K562 (cell line): ENCODE data around the gene ABI3BP. TPM values are rescaled to one million over a fixed set of nuclear protein-coding genes. Genes with fewer than 3 reads are reported as not detected.

Source experiments
- ATAC-seq: fragments of 200-7000 bp; cut with Tn5 transposase; 3 replicates; pipeline ENCODE4 v1.9.1; 2020; ENCODE audit warnings: moderate library complexity
- BruUV-seq: library from RNA; stranded (reverse); fragments of 400-500 nt; replicated peaks from 2 replicates; lab custom pipeline; 2021; lab: Mats Ljungman, UMichigan
- CTCF ChIA-PET: fragments of 300-600 bp; formaldehyde crosslinking; extraction: SDS; loops from one replicate; lab custom pipeline; 2021; ENCODE audit warnings: low intra/inter-chr PET ratio; lab: Yijun Ruan, JAX
- POLR2A ChIA-PET: fragments of 300-600, 350-650 bp; sonication (Branson Sonifier 250); formaldehyde crosslinking; extraction: SDS; loops from one replicate; lab custom pipeline; 2021; ENCODE audit warnings: antibody characterized with exemption, inconsistent platforms; lab: Yijun Ruan, JAX
- DNase-seq, 4 experiments: peaks; one replicate each; pipeline versions ENCODE4 v3.0.0 to v3.0.0-alpha.2; 2011 to 2018; ENCODE audit warnings: low spot score in 3 of 4, mixed read lengths in 3 of 4; ENCODE audit errors: extremely low read depth in 1 of 4
- FAIRE-seq: peaks from 2 replicates; lab custom pipeline; 2011; peaks lifted over from hg19 to GRCh38; lab: Jason Lieb, UNC
- H2AFZ ChIP-seq: 2 replicates; pipeline ENCODE4 v1.6.0; 2011; ENCODE audit warnings: low read depth, low read length, control low read depth, inconsistent platforms
- H3K27ac ChIP-seq: fragments of 200-600 bp; 3 replicates; pipeline ENCODE4 v1.8.0; 2011; ENCODE audit warnings: low read depth, mild to moderate bottlenecking, control low read depth, inconsistent platforms, low read length, moderate library complexity, mixed read lengths; ENCODE audit errors: extremely low read depth
- H3K27me3 ChIP-seq, 2 experiments: fragments of 300-600 bp in 1 of 2; 2 replicates in 1 of 2; 3 replicates in 1 of 2; pipeline versions ENCODE4 v1.6.0 to v1.8.0; 2011; ENCODE audit warnings: inconsistent platforms in 2 of 2, low read length in 2 of 2, mild to moderate bottlenecking in 1 of 2, mixed read lengths in 1 of 2, moderate library complexity in 1 of 2; ENCODE audit not compliant: control insufficient read depth in 2 of 2, insufficient read depth in 2 of 2
- H3K36me3 ChIP-seq: fragments of 300-600 bp; 3 replicates; pipeline ENCODE4 v1.8.0; 2011; ENCODE audit warnings: mild to moderate bottlenecking, low read length, inconsistent platforms; ENCODE audit not compliant: control insufficient read depth, insufficient read depth
- H3K4me1 ChIP-seq, 2 experiments: fragments of 200-600 bp in 1 of 2; replicated peaks in 1 of 2; 2 replicates in 1 of 2; 3 replicates in 1 of 2; pipeline versions ENCODE4 v1.5.1 to v1.8.0; 2011; ENCODE audit warnings: inconsistent platforms in 2 of 2, low read length in 2 of 2, mild to moderate bottlenecking in 1 of 2, mixed read lengths in 1 of 2, moderate library complexity in 1 of 2; ENCODE audit not compliant: control insufficient read depth in 2 of 2, insufficient read depth in 2 of 2
- H3K4me2 ChIP-seq: 2 replicates; pipeline ENCODE4 v1.6.1; 2011; ENCODE audit warnings: low read length, control low read depth, inconsistent platforms, mixed read lengths; ENCODE audit not compliant: insufficient read depth
- H3K4me3 ChIP-seq: fragments of 200-600 bp; sonication (generic), shearing (Covaris generic); 2 replicates; pipeline ENCODE4 v1.5.1; 2016; ENCODE audit warnings: control low read depth, inconsistent platforms
- H3K79me2 ChIP-seq: fragments of 200-600 bp; 3 replicates; pipeline ENCODE4 v1.8.0; 2011; ENCODE audit warnings: low read length, inconsistent platforms; ENCODE audit not compliant: control insufficient read depth, insufficient read depth
- H3K9ac ChIP-seq, 2 experiments: 2 replicates each; pipeline versions ENCODE4 v1.6.0 to v1.6.1; 2011; ENCODE audit warnings: low read depth in 2 of 2, low read length in 2 of 2, control low read depth in 1 of 2, inconsistent platforms in 1 of 2, mild to moderate bottlenecking in 1 of 2, mixed read lengths in 1 of 2; ENCODE audit not compliant: insufficient read depth in 1 of 2
- H3K9me1 ChIP-seq: one replicate; pipeline ENCODE4 v1.6.0; 2011; ENCODE audit warnings: inconsistent platforms, mild to moderate bottlenecking, low read length, moderate library complexity; ENCODE audit not compliant: control insufficient read depth, insufficient read depth
- H3K9me3 ChIP-seq: replicated peaks from 2 replicates; pipeline ENCODE4 v1.5.1; 2011; ENCODE audit warnings: low read depth, low read length, inconsistent platforms; ENCODE audit not compliant: control insufficient read depth, insufficient read depth
- H4K20me1 ChIP-seq: replicated peaks from 2 replicates; pipeline ENCODE4 v1.6.1; 2011; ENCODE audit warnings: low read length, inconsistent platforms, mixed read lengths; ENCODE audit not compliant: control insufficient read depth, insufficient read depth
- RAD21 ChIP-seq, 2 experiments: fragments of 250-450 bp in 1 of 2; fragments of 450-650 bp in 1 of 2; sonication (Bioruptor Pico) in 1 of 2; formaldehyde crosslinking in 1 of 2; IDR thresholded peaks in 1 of 2; conservative IDR thresholded peaks in 1 of 2; 2 replicates each; pipeline versions ENCODE4 v1.4.0 to v1.8.0; 2020 to 2022; ENCODE audit warnings: mild to moderate bottlenecking in 2 of 2, moderate library complexity in 1 of 2
- SMC3 ChIP-seq: conservative IDR thresholded peaks from 2 replicates; pipeline ENCODE4 v1.6.1; 2011; ENCODE audit warnings: low read depth, low read length, improper control_type of control experiment; ENCODE audit not compliant: insufficient read depth
- TAF9B ChIP-seq: fragments of 450-650 bp; IDR thresholded peaks from 2 replicates; pipeline ENCODE4 v1.6.1; 2018; ENCODE audit warnings: mild to moderate bottlenecking; ENCODE audit not compliant: partially characterized antibody
- WGBS: fragments of 100-300 bp; shearing (Covaris generic); methylation state at CpG from one replicate; pipeline ENCODE4 v1.1.6; 2016; ENCODE audit warnings: low coverage, mixed read lengths; ENCODE audit not compliant: insufficient coverage; ENCODE audit errors: missing lambda C conversion rate; 5-methylcytosine and 5-hydroxymethylcytosine counted together
- in situ Hi-C: fragments of 300-500 bp; cut with MboI; formaldehyde crosslinking; loops from 4 replicates; pipeline ENCODE4 v1.15.0; 2018; ENCODE audit warnings: inconsistent platforms, mixed read lengths
- intact Hi-C: fragments of 100-400 bp; cut with micrococcal nuclease; formaldehyde crosslinking; loops from 2 replicates; pipeline ENCODE4 v1.14.2; 2022
- polyA plus RNA-seq, 8 experiments: library from polyadenylated mRNA; depleted of rRNA in 4 of 8; stranded (reverse) in 5 of 8; unstranded in 3 of 8; fragments of >200 nt; fragmentation: Nextera tagmentation in 2 of 8; fragmentation: Illumina TruSeq in 1 of 8; extraction: Ambion mirVana in 2 of 8; extraction: Trizol in 1 of 8; gene quantifications; 2 replicates each; pipeline versions ENCODE4 v1.2.1 to v1.2.3, GENCODE V29; 2011 to 2014; ENCODE audit warnings: inconsistent platforms in 1 of 8, missing spikeins in 1 of 8
- total RNA-seq, 7 experiments: library from RNA; depleted of rRNA in 6 of 7; stranded (reverse); fragments of >200 nt in 6 of 7; fragmentation: Illumina TruSeq in 2 of 7; extraction: Trizol in 2 of 7; gene quantifications; 2 replicates each; pipeline versions ENCODE4 v1.2.1 to v1.2.3, GENCODE V29; 2011 to 2021; ENCODE audit warnings: low replicate concordance in 1 of 7
- TF ChIP-seq, protein P1 (sequence below), 3 experiments: IDR thresholded peaks in 2 of 3; conservative IDR thresholded peaks in 1 of 3; 2 replicates each; pipeline ENCODE4 v1.5.1; 2011 to 2012; ENCODE audit warnings: low read length in 3 of 3, mild to moderate bottlenecking in 3 of 3, control low read depth in 2 of 3, improper control_type of control experiment in 1 of 3, inconsistent platforms in 1 of 3, low read depth in 1 of 3, mixed read lengths in 1 of 3, moderate library complexity in 1 of 3; ENCODE audit not compliant: insufficient read depth in 2 of 3
- TF ChIP-seq, protein P2 (sequence below), 2 experiments: fragments of 450-650 bp; formaldehyde crosslinking in 1 of 2; IDR thresholded peaks; 2 replicates each; pipeline versions ENCODE4 v1.4.0 to v1.6.1; 2014 to 2020; ENCODE audit warnings: mild to moderate bottlenecking in 2 of 2, borderline replicate concordance in 1 of 2, low read depth in 1 of 2

ABI3BP gene
- total and polyA plus RNA-seq, 9 of the 15 experiments (the other 6 are each of a cell fraction or from before 2014, with no cell fraction given): 0.01 to 0.24 (median 0.06) TPM; not detected in 5

GRCh38 chr3:100796556-100796955, 196.7 kb downstream of the ABI3BP start:
- no peaks in the 10 kb centered on the region for H3K9me1 ChIP-seq
- no peak overlapping the region for H3K27ac ChIP-seq
- H3K27me3 ChIP-seq: no peaks in the 10 kb centered on the region
- no peak overlapping the region for H3K4me2 ChIP-seq
- peak in 1 of 4 experiments; percentile 11 for DNase-seq
- peak; percentile 61; the same call in 2 of the 3 replicates for ATAC-seq
- FAIRE-seq: no peak
- WGBS: 0% methylated on average over 2 of the region's 2 CpGs
- H3K4me3 ChIP-seq: no peak overlapping the region
- H3K79me2 ChIP-seq: no peaks in the 10 kb centered on the region
- in situ Hi-C loops: no loop called here
- H2AFZ ChIP-seq: peak overlapping the region; percentile 59; the same call in 1 of the 2 replicates
- no peak overlapping the region for H3K9ac ChIP-seq
- ChIA-PET CTCF (interaction anchor here (0.5 to 1.4 kb wide), 3 partner anchors 334 to 965 kb away, joined by 3 to 6 read pairs (median 5); no protein-coding TSS in a partner anchor), POLR2A (interaction anchor here (0.9 kb wide), 1 partner anchor 18 kb away, joined by 3 read pairs; no protein-coding TSS in a partner anchor)
- H4K20me1 ChIP-seq: no peaks in the 10 kb centered on the region
- no peaks in the 10 kb centered on the region for H3K4me1 ChIP-seq
- TF ChIP-seq TAF9B: no peak
- TF ChIP-seq, protein P1, sequence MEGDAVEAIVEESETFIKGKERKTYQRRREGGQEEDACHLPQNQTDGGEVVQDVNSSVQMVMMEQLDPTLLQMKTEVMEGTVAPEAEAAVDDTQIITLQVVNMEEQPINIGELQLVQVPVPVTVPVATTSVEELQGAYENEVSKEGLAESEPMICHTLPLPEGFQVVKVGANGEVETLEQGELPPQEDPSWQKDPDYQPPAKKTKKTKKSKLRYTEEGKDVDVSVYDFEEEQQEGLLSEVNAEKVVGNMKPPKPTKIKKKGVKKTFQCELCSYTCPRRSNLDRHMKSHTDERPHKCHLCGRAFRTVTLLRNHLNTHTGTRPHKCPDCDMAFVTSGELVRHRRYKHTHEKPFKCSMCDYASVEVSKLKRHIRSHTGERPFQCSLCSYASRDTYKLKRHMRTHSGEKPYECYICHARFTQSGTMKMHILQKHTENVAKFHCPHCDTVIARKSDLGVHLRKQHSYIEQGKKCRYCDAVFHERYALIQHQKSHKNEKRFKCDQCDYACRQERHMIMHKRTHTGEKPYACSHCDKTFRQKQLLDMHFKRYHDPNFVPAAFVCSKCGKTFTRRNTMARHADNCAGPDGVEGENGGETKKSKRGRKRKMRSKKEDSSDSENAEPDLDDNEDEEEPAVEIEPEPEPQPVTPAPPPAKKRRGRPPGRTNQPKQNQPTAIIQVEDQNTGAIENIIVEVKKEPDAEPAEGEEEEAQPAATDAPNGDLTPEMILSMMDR (IDR thresholded peaks at IDR 0.05 in 2 of 3, conservative IDR thresholded peaks at IDR 0.05 in 1 of 3; ENCODE audit: insufficient read depth in 2 of 3, low read depth in 1 of 3, low read length in 3 of 3): peak in 2 of 3 experiments; percentile 42 to 50; a peak in 3 of 6 replicates
- TF ChIP-seq RAD21 (CRISPR knock-in tag; conservative IDR thresholded peaks at IDR 0.05 in 1 of 2, IDR thresholded peaks at IDR 0.05 in 1 of 2): peak; percentile 17 to 66; a peak in 2 of 4 replicates
- TF ChIP-seq, protein P2, sequence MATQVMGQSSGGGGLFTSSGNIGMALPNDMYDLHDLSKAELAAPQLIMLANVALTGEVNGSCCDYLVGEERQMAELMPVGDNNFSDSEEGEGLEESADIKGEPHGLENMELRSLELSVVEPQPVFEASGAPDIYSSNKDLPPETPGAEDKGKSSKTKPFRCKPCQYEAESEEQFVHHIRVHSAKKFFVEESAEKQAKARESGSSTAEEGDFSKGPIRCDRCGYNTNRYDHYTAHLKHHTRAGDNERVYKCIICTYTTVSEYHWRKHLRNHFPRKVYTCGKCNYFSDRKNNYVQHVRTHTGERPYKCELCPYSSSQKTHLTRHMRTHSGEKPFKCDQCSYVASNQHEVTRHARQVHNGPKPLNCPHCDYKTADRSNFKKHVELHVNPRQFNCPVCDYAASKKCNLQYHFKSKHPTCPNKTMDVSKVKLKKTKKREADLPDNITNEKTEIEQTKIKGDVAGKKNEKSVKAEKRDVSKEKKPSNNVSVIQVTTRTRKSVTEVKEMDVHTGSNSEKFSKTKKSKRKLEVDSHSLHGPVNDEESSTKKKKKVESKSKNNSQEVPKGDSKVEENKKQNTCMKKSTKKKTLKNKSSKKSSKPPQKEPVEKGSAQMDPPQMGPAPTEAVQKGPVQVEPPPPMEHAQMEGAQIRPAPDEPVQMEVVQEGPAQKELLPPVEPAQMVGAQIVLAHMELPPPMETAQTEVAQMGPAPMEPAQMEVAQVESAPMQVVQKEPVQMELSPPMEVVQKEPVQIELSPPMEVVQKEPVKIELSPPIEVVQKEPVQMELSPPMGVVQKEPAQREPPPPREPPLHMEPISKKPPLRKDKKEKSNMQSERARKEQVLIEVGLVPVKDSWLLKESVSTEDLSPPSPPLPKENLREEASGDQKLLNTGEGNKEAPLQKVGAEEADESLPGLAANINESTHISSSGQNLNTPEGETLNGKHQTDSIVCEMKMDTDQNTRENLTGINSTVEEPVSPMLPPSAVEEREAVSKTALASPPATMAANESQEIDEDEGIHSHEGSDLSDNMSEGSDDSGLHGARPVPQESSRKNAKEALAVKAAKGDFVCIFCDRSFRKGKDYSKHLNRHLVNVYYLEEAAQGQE (IDR thresholded peaks at IDR 0.05; ENCODE audit: borderline replicate concordance): peak; percentile 23; the same call in 1 of the 2 replicates
- TF ChIP-seq, protein P2 (CRISPR knock-in tag; IDR thresholded peaks at IDR 0.05; ENCODE audit: low read depth): no peak
- 0 out of 2 replicates have a peak, but pooled peaks have one; percentile 8 for TF ChIP-seq SMC3
- TF ChIP-seq, all 486 proteins: peak for 4
- no peaks in the 10 kb centered on the region; the same call in 1 of the 2 replicates for H3K9me3 ChIP-seq
- no TSS peak for BruUV-seq
- intact Hi-C loops: loop anchor here (5.0 to 10.0 kb wide), 3 partner anchors 59 to 334 kb away; no protein-coding TSS in a partner anchor
- H3K36me3 ChIP-seq: no peaks in the 10 kb centered on the region
